ENCODE data around the gene TOMM6. TPM values are rescaled to one million over a fixed set of nuclear protein-coding genes. Genes with fewer than 3 reads are reported as not detected.

TOMM6 gene
- total RNA-seq, 2 donors from 2014 or later: 109 to 200 TPM

DNA sequence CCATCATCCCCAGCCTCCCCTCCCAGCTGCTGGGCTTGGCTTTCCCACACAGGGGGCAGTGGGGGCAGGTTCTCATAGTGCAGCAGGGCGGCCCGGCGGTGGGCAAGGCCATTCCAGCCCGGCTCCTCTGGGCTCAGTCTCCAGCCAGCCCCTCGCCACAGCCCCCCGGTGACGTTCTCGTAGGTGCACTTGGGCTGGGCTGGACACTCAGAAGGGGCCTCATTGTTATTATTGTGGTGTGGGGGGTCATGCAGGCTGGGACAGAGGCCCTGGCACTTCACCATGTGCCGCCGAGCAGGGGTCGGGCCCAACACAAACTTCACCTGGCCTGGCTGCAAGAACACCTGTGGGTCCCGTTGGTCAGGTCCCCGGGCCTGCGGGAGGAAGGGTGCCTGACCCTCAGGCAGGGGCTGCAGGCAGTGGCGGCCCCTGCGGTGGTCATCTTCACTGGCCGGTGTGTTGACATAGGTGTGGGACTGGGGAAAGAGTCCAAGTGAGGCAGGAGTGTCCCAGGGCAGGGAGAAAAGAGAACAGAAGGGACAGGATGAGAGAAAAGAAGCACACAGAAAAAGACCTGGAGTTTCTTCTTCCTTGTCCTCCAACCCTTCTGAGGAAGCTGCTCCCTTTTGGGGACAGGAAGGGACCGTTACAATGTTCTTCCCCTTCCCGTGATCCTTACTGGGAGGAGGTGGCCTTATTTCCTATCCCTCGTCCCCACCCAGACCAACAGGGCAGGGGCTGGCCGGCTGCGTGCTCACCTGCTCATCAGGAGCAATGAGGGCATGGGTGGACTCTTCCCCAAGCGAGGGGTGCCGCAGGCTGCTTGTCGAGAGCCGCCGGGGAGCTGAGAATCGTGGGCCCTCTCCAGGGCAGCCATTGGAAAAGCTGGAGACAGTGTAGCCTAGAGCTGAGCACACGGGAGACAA lies 16.2 kb upstream of the TOMM6 start:
- intact Hi-C loops (cut with DNase I): loop anchor here (10.0 kb wide), 2 partner anchors 167 to 407 kb away; no protein-coding TSS in a partner anchor
- H3K27ac ChIP-seq: no peak overlapping the region
- DNase-seq: no peak
- H3K4me3 ChIP-seq: no peak overlapping the region
- no peaks in the 10 kb centered on the region for H3K36me3 ChIP-seq
- TF ChIP-seq, protein P1, sequence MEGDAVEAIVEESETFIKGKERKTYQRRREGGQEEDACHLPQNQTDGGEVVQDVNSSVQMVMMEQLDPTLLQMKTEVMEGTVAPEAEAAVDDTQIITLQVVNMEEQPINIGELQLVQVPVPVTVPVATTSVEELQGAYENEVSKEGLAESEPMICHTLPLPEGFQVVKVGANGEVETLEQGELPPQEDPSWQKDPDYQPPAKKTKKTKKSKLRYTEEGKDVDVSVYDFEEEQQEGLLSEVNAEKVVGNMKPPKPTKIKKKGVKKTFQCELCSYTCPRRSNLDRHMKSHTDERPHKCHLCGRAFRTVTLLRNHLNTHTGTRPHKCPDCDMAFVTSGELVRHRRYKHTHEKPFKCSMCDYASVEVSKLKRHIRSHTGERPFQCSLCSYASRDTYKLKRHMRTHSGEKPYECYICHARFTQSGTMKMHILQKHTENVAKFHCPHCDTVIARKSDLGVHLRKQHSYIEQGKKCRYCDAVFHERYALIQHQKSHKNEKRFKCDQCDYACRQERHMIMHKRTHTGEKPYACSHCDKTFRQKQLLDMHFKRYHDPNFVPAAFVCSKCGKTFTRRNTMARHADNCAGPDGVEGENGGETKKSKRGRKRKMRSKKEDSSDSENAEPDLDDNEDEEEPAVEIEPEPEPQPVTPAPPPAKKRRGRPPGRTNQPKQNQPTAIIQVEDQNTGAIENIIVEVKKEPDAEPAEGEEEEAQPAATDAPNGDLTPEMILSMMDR (IDR thresholded peaks at IDR 0.05): no peak
- no peaks in the 10 kb centered on the region for H3K27me3 ChIP-seq
- H3K9me3 ChIP-seq: no peaks in the 10 kb centered on the region
- H3K9ac ChIP-seq (ENCODE audit: low read depth in 2 of 2, low read length in 2 of 2): no peak overlapping the region
- H3K4me1 ChIP-seq: peaks cover 4% of the 10 kb centered on the region

DNA sequence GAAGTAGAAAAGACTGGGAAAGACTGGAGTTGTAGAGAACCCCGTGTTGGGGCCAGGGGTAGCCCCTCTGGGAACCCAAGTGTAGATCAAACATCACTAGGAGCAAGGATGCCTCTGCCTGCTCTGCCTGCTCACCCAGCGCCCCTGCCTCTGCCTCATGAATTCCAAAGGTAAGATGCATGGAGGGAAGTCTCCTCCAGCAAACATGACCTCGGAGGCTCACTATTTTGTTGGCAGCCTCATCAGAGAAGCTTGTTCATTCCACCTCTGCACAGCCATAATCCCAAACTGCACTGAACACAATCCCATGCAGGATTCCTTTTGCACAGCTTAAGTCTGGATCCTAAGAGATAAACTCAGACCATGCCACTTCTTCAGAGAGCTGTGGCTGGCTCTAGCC lies 12.7 kb upstream of the TOMM6 start:
- intact Hi-C loops (cut with DNase I): loop anchor here (2.0 to 10.0 kb wide), 4 partner anchors 38 to 410 kb away; partner anchors contain the start of gene TFEB
- Histone ChIP-seq H3K27ac (no peak overlapping the region), H3K4me3 (no peak overlapping the region), H3K9me3 (no peaks in the 10 kb centered on the region), H3K4me1 (peaks cover 6% of the 10 kb centered on the region), H3K9ac (ENCODE audit: low read depth in 2 of 2, low read length in 2 of 2) (no peak overlapping the region), H3K27me3 (no peaks in the 10 kb centered on the region), H3K36me3 (no peaks in the 10 kb centered on the region)
- TF ChIP-seq, protein P1 (IDR thresholded peaks at IDR 0.05): no peak
- no peak for DNase-seq

DNA sequence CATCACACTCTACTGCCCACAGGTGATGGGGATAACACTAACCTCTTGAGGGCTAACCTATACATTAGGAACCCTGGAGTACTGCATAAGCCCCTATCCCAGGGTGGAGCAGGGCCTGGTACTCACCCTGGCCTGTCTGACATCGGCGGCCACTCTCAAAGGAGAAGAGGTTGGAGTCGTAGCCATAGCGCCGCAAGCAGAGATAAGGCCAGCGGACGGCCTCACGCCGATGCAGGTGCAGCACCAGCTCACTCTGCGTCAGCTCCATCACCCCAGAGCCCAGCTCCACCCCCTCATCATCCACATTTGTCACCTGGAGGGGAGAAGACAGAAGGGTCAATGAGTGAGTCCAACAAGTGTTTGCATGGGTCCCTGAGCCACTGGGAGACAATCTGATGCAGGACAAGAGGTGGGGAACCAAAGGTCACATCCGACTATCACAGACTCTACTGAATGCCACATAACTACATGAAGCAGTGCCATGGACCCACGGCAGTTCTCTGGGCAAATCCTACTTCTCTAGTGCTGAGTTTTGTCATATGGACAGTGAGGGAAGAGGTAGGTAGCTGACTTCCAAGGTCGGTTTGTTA lies 12.1 kb upstream of the TOMM6 start:
- Histone ChIP-seq H3K36me3 (no peaks in the 10 kb centered on the region), H3K9me3 (no peaks in the 10 kb centered on the region), H3K4me1 (peaks cover 6% of the 10 kb centered on the region), H3K9ac (ENCODE audit: low read depth in 2 of 2, low read length in 2 of 2) (no peak overlapping the region), H3K27ac (no peak overlapping the region), H3K4me3 (no peak overlapping the region), H3K27me3 (no peaks in the 10 kb centered on the region)
- intact Hi-C loops (cut with DNase I): loop anchor here (2.0 to 10.0 kb wide), 4 partner anchors 38 to 411 kb away; partner anchors contain the start of gene TFEB
- TF ChIP-seq, protein P1 (IDR thresholded peaks at IDR 0.05): no peak
- DNase-seq: no peak

DNA sequence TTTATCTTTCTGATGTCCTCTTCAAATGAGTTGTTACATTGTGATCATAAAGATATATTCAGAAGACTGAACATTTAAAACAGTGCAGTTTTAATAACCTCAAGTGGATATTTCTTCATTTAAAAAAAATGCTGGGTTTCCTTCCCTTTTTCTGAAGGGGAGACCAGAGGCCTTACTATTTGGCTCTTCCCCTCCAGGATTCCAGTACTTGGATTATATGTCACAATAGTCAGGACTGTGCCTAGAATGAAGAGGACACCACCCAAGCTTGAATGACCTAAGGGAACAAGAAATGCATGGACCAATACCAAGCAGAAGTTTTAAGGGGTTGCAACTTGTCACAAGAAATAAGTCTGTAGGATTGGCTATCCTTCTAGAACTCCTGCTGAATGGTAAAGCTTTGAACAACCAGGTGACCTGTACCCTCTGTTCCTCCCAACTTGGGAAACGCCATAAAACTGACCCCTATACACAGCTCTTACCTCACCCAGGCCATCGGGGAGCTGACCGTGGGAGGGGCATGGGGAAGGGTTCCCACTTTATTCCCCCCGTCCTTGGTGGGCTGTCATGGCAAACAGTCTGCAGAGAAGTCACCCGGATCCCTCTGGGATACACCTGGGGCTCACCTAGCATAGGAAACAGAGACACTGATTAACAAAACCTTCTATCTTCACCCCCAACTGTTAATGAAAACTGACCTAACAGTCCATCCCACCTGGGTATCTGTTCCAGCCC lies 9.8 kb upstream of the TOMM6 start:
- Histone ChIP-seq H3K27ac (no peak overlapping the region), H3K4me1 (peaks cover 6% of the 10 kb centered on the region), H3K9ac (ENCODE audit: low read depth in 2 of 2, low read length in 2 of 2) (no peak overlapping the region), H3K36me3 (no peaks in the 10 kb centered on the region), H3K27me3 (no peaks in the 10 kb centered on the region), H3K4me3 (no peak overlapping the region), H3K9me3 (no peaks in the 10 kb centered on the region)
- intact Hi-C loops (cut with DNase I): loop anchor here (5.0 to 10.0 kb wide), 3 partner anchors 40 to 413 kb away; partner anchors contain the start of gene TFEB
- DNase-seq: no peak
- TF ChIP-seq, protein P1 (IDR thresholded peaks at IDR 0.05): no peak

DNA sequence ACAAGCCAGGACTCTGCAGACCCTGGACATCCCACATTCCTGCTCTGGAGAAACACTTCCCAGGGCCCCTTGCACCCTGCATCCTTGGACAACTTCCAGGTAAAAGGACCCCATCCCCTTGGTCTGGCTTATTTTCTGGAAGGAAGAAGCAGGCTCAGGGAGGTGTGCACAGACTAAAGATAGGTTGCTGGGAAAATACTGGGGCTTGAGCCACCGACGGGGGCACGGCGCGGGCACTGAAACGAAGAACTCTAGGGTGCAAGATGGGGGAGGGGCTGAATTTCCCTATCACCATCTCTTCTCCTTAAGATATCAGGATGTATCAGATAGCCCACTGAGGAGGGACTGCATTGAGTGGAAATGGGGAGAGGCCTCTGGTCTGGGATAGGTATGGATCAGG lies 8.6 kb upstream of the TOMM6 start:
- Histone ChIP-seq H3K4me1 (peaks cover 6% of the 10 kb centered on the region), H3K9ac (ENCODE audit: low read depth in 2 of 2, low read length in 2 of 2) (peak overlapping the region; percentile 70 to 74), H3K4me3 (peak overlapping the region; percentile 54), H3K9me3 (no peaks in the 10 kb centered on the region), H3K36me3 (no peaks in the 10 kb centered on the region), H3K27me3 (no peaks in the 10 kb centered on the region), H3K27ac (no peak overlapping the region)
- TF ChIP-seq, protein P1 (IDR thresholded peaks at IDR 0.05): no peak
- no peak for DNase-seq
- intact Hi-C loops (cut with DNase I): loop anchor here (5.0 to 10.0 kb wide), 3 partner anchors 42 to 414 kb away; partner anchors contain the start of gene TFEB

Measured in colonic mucosa (tissue), 4 donors.